ENCODE data around the gene ZNF664. TPM values are rescaled to one million over a fixed set of nuclear protein-coding genes. Genes with fewer than 3 reads are reported as not detected.

Gene ZNF664
- total and polyA plus RNA-seq, 2 of the 13 experiments (the other 11 are each of a cell fraction or from before 2014, with no cell fraction given): 43.9 to 56.5 TPM

DNA sequence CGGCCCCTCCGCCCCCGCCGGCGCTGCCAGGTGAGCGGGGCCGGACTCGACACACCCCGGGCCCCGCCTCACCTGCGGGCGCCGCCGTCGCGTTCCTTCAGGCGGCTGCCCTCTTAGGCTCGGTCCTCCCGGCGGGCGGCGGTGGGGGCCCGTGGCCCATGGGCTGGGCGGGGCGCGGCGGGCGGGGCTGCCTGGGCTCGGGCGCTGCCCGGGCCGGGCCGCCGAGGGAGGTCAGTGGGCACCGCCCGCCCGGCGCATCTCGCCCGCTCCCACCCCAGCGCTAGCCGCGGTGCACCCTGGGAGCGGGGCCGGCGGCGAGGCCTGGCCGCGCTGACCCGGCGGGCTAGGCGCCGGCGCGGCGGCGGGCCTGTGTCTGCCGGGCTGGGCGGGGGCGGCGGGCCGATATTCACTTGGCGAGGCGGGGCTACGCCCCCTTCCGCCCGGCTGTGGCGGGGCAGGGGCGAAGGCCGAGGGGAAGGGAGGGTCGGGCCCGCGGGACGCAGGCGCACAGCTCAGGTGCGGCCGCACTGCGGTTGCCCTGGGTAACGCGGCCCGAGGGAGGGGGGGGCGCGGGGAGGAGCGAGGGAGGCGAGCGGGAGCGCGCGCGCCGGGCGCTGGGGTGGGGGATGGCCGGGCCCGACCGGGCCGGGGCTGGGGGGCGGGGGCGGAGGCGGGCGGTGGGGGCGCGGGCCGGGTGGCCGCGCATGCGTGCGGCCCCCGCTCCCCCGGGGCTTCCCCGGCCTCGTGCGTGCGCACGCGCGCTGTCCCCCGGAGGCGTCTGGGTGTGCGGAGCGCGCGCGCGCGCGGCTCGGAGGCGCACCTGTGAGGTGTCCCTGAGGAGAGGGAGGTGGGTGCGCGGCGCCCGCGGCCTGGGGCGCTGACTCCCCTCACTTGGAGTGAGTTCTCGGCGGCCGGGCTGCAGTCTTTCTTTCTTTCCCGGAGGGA, at the start of gene ZNF664, which contains the start of gene CCDC92 (continued):
- TF ChIP-seq, protein P1, sequence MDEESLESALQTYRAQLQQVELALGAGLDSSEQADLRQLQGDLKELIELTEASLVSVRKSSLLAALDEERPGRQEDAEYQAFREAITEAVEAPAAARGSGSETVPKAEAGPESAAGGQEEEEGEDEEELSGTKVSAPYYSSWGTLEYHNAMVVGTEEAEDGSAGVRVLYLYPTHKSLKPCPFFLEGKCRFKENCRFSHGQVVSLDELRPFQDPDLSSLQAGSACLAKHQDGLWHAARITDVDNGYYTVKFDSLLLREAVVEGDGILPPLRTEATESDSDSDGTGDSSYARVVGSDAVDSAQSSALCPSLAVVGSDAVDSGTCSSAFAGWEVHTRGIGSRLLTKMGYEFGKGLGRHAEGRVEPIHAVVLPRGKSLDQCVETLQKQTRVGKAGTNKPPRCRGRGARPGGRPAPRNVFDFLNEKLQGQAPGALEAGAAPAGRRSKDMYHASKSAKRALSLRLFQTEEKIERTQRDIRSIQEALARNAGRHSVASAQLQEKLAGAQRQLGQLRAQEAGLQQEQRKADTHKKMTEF (CRISPR knock-in tag; IDR thresholded peaks at IDR 0.05): peak; percentile 19; the same call in 1 of the 2 replicates
- TF ChIP-seq, protein P2, sequence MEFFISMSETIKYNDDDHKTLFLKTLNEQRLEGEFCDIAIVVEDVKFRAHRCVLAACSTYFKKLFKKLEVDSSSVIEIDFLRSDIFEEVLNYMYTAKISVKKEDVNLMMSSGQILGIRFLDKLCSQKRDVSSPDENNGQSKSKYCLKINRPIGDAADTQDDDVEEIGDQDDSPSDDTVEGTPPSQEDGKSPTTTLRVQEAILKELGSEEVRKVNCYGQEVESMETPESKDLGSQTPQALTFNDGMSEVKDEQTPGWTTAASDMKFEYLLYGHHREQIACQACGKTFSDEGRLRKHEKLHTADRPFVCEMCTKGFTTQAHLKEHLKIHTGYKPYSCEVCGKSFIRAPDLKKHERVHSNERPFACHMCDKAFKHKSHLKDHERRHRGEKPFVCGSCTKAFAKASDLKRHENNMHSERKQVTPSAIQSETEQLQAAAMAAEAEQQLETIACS (CRISPR knock-in tag; IDR thresholded peaks at IDR 0.05): peak; percentile 96
- TF ChIP-seq, protein P3, sequence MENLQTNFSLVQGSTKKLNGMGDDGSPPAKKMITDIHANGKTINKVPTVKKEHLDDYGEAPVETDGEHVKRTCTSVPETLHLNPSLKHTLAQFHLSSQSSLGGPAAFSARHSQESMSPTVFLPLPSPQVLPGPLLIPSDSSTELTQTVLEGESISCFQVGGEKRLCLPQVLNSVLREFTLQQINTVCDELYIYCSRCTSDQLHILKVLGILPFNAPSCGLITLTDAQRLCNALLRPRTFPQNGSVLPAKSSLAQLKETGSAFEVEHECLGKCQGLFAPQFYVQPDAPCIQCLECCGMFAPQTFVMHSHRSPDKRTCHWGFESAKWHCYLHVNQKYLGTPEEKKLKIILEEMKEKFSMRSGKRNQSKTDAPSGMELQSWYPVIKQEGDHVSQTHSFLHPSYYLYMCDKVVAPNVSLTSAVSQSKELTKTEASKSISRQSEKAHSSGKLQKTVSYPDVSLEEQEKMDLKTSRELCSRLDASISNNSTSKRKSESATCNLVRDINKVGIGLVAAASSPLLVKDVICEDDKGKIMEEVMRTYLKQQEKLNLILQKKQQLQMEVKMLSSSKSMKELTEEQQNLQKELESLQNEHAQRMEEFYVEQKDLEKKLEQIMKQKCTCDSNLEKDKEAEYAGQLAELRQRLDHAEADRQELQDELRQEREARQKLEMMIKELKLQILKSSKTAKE (CRISPR knock-in tag; IDR thresholded peaks at IDR 0.05; ENCODE audit: borderline replicate concordance): peak; percentile 29; the same call in 1 of the 2 replicates
- TF ChIP-seq SKI (IDR thresholded peaks at IDR 0.05; ENCODE audit: partially characterized antibody) (peak; percentile 99), MAZ (IDR thresholded peaks at IDR 0.05; ENCODE audit: borderline replicate concordance, low read depth, low read length) (peak; percentile 95), MAZ (CRISPR knock-in tag; IDR thresholded peaks at IDR 0.05; ENCODE audit: low read depth) (peak; percentile 75), PHF8 (CRISPR knock-in tag; IDR thresholded peaks at IDR 0.05) (peak; percentile 71), ATF5 (CRISPR knock-in tag; IDR thresholded peaks at IDR 0.05; ENCODE audit: low read depth) (no peak), PTBP1 (IDR thresholded peaks at IDR 0.05; ENCODE audit: low read depth, low read length, poor library complexity, severe bottlenecking) (no peak), GATAD1 (CRISPR knock-in tag; IDR thresholded peaks at IDR 0.05) (0 out of 2 replicates have a peak, but pooled peaks have one; percentile 32), TOE1 (CRISPR knock-in tag; IDR thresholded peaks at IDR 0.05) (no peak), ZNF792 (CRISPR knock-in tag; IDR thresholded peaks at IDR 0.05) (peak; percentile 46; the same call in 1 of the 2 replicates), ZNF441 (CRISPR knock-in tag; IDR thresholded peaks at IDR 0.05; ENCODE audit: borderline replicate concordance) (0 out of 2 replicates have a peak, but pooled peaks have one; percentile 1), ZFX (CRISPR knock-in tag; IDR thresholded peaks at IDR 0.05; ENCODE audit: low read depth) (peak; percentile 65), MYC (CRISPR knock-in tag; IDR thresholded peaks at IDR 0.05; ENCODE audit: borderline replicate concordance) (peak; percentile 59; the same call in 1 of the 2 replicates), SP4 (CRISPR knock-in tag; IDR thresholded peaks at IDR 0.05) (0 out of 2 replicates have a peak, but pooled peaks have one; percentile 39), ATF7-NPFF (CRISPR knock-in tag; IDR thresholded peaks at IDR 0.05; ENCODE audit: low read depth) (0 out of 2 replicates have a peak, but pooled peaks have one; percentile 34)
- TF ChIP-seq, protein P4, sequence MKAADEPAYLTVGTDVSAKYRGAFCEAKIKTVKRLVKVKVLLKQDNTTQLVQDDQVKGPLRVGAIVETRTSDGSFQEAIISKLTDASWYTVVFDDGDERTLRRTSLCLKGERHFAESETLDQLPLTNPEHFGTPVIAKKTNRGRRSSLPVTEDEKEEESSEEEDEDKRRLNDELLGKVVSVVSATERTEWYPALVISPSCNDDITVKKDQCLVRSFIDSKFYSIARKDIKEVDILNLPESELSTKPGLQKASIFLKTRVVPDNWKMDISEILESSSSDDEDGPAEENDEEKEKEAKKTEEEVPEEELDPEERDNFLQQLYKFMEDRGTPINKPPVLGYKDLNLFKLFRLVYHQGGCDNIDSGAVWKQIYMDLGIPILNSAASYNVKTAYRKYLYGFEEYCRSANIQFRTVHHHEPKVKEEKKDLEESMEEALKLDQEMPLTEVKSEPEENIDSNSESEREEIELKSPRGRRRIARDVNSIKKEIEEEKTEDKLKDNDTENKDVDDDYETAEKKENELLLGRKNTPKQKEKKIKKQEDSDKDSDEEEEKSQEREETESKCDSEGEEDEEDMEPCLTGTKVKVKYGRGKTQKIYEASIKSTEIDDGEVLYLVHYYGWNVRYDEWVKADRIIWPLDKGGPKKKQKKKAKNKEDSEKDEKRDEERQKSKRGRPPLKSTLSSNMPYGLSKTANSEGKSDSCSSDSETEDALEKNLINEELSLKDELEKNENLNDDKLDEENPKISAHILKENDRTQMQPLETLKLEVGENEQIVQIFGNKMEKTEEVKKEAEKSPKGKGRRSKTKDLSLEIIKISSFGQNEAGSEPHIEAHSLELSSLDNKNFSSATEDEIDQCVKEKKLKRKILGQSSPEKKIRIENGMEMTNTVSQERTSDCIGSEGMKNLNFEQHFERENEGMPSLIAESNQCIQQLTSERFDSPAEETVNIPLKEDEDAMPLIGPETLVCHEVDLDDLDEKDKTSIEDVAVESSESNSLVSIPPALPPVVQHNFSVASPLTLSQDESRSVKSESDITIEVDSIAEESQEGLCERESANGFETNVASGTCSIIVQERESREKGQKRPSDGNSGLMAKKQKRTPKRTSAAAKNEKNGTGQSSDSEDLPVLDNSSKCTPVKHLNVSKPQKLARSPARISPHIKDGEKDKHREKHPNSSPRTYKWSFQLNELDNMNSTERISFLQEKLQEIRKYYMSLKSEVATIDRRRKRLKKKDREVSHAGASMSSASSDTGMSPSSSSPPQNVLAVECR (CRISPR knock-in tag; IDR thresholded peaks at IDR 0.05; ENCODE audit: borderline replicate concordance): peak; percentile 17; the same call in 1 of the 2 replicates
